ENCODE measurements around the gene PCIF1. TPM values are rescaled to one million over a fixed set of nuclear protein-coding genes. Genes with fewer than 3 reads are reported as not detected.
"Not testable (repeated sequence)": the region's sequence is repeated elsewhere in the genome, so short reads cannot be mapped to it uniquely, and the experiment has no call there.

Gene PCIF1
- total RNA-seq, 1 experiment from 2014 or later = 26.8 TPM

DNA sequence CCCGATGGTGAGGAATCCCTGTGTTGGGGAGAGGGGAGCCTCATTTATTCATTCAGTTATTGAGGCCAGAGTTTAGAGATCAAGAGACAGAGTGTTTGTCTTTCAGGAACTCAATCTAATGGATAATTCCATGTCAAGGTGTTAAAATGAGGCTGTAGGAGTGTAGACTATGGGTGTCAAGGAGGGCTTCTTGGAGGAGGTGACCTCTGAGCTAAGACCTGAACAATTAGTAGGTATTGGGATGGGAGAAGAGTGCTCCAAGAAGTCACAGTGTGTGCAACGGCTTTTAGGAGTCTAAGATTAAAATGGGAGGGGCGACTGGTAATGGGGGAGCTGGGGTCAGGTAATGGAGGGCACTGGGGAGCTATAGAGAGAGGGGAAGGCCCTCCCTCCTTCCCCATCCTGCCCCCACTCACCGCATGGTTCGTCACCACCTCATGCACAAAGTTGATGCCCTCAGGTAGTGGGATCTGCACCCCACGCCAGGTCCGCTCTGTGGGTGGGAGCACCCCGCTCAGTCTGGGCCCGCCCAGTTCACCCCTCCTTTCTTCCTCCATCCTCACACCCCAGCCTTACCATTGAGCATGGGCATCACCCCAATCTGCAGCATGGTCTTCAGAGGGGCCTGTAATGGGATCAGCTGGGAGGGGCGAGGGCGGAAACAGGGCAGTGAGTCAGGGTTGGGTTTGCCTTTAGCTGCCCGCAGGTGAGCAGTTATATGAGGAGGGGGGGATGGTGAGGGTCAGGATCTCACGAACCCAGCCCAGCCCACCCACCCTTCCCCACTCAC, 35.2 kb upstream of the PCIF1 start:
- H4K8ac ChIP-seq (replicated peaks; ENCODE audit: insufficient read length, low read depth, low read length) = no peak overlapping the region
- H3K27ac ChIP-seq (ENCODE audit: insufficient read length, low read depth, low read length) = no peak overlapping the region
- no peak overlapping the region for H2BK20ac ChIP-seq (ENCODE audit: low read depth, low read length, poor library complexity, severe bottlenecking)
- H2BK12ac ChIP-seq (ENCODE audit: insufficient read length, low read depth, low read length) = no peak overlapping the region
- no peak overlapping the region for H3K14ac ChIP-seq (ENCODE audit: insufficient read depth, low read length)
- H3K9ac ChIP-seq (ENCODE audit: extremely low read depth, insufficient read length, low read length) = no peak overlapping the region
- no peaks in the 10 kb centered on the region for H4K20me1 ChIP-seq (ENCODE audit: control insufficient read depth, insufficient read depth, insufficient read length)
- H3K23me2 ChIP-seq (ENCODE audit: insufficient read length, low read depth, low read length, poor library complexity, severe bottlenecking) = no peaks in the 10 kb centered on the region
- H4K91ac ChIP-seq (ENCODE audit: insufficient read length, low read depth, low read length) = no peak overlapping the region
- no peak overlapping the region for H4K5ac ChIP-seq (ENCODE audit: insufficient read length, low read depth, low read length)
- H3K56ac ChIP-seq (ENCODE audit: insufficient read length, low read depth, low read length) = no peak overlapping the region
- H3K4me1 ChIP-seq (ENCODE audit: insufficient read depth, low read length) = no peaks in the 10 kb centered on the region
- no peak overlapping the region for H2AK5ac ChIP-seq (ENCODE audit: insufficient read length, low read length)
- no peak overlapping the region for H3K23ac ChIP-seq (ENCODE audit: insufficient read length, low read depth, low read length)
- no peaks in the 10 kb centered on the region for H3K9me3 ChIP-seq (ENCODE audit: control insufficient read depth, low read depth, low read length)
- no peaks in the 10 kb centered on the region for H3K79me1 ChIP-seq (ENCODE audit: insufficient read depth, low read depth, low read length, poor library complexity, severe bottlenecking)
- Mint-ChIP-seq H3K9me3 (no peaks in the 10 kb centered on the region), H3K27me3 (ENCODE audit: low read depth) (no peaks in the 10 kb centered on the region; the same call in 1 of the 2 replicates), H3K4me1 (no peaks in the 10 kb centered on the region), H3K4me3 (no peak overlapping the region), H3K27ac (no peak overlapping the region), H3K36me3 (ENCODE audit: insufficient read depth in 1 of 3, low read depth in 3 of 3) (peaks cover 28 to 54% (median 54%) of the 10 kb centered on the region in 3 experiments)
- H3K79me2 ChIP-seq (ENCODE audit: insufficient read depth, low read length) = no peaks in the 10 kb centered on the region
- H3T11ph ChIP-seq (ENCODE audit: low read length) = no peak overlapping the region
- H2BK120ac ChIP-seq (ENCODE audit: low read depth, low read length, poor library complexity, severe bottlenecking) = no peak overlapping the region
- H2BK15ac ChIP-seq (ENCODE audit: low read depth, low read length) = no peak overlapping the region
- no peaks in the 10 kb centered on the region for H3K27me3 ChIP-seq (ENCODE audit: insufficient read depth, low read length)
- WGBS (ENCODE audit: extremely low coverage, insufficient read length, low lambda C conversion rate) = no CpG with 5 or more reads among the region's 13 CpGs
- H3K4me2 ChIP-seq (ENCODE audit: insufficient read depth, insufficient read length, low read length) = no peak overlapping the region
- no peak overlapping the region for H2AFZ ChIP-seq (ENCODE audit: low read length)
- no peak overlapping the region for H3K18ac ChIP-seq (ENCODE audit: insufficient read length, low read depth, low read length)
- TF ChIP-seq CTCF (conservative IDR thresholded peaks at IDR 0.05) = no peak
- DNase-seq = no peak
- no peak overlapping the region for H2BK5ac ChIP-seq (ENCODE audit: insufficient read length, low read length)
- H3K4ac ChIP-seq (ENCODE audit: low read depth, low read length) = no peak overlapping the region

- not testable (repeated sequence) for H3K14ac ChIP-seq (ENCODE audit: insufficient read depth, low read length); H4K91ac ChIP-seq (ENCODE audit: insufficient read length, low read depth, low read length); H3K4me1 ChIP-seq (ENCODE audit: insufficient read depth, low read length); H3K23me2 ChIP-seq (ENCODE audit: insufficient read length, low read depth, low read length, poor library complexity, severe bottlenecking); H3K27ac ChIP-seq (ENCODE audit: insufficient read length, low read depth, low read length); H3K79me1 ChIP-seq (ENCODE audit: insufficient read depth, low read depth, low read length, poor library complexity, severe bottlenecking); H3K9me3 Mint-ChIP-seq; H2BK12ac ChIP-seq (ENCODE audit: insufficient read length, low read depth, low read length); H2AK5ac ChIP-seq (ENCODE audit: insufficient read length, low read length); H3K27me3 Mint-ChIP-seq (ENCODE audit: low read depth); H3K4ac ChIP-seq (ENCODE audit: low read depth, low read length); H3K79me2 ChIP-seq (ENCODE audit: insufficient read depth, low read length); H2BK15ac ChIP-seq (ENCODE audit: low read depth, low read length); H3K23ac ChIP-seq (ENCODE audit: insufficient read length, low read depth, low read length); H3K56ac ChIP-seq (ENCODE audit: insufficient read length, low read depth, low read length); DNase-seq; H3K4me1 Mint-ChIP-seq; H3K27ac Mint-ChIP-seq; H3K4me2 ChIP-seq (ENCODE audit: insufficient read depth, insufficient read length, low read length); H4K20me1 ChIP-seq (ENCODE audit: control insufficient read depth, insufficient read depth, insufficient read length); H3K18ac ChIP-seq (ENCODE audit: insufficient read length, low read depth, low read length); H2BK20ac ChIP-seq (ENCODE audit: low read depth, low read length, poor library complexity, severe bottlenecking); H2AFZ ChIP-seq (ENCODE audit: low read length); H2BK120ac ChIP-seq (ENCODE audit: low read depth, low read length, poor library complexity, severe bottlenecking); H3T11ph ChIP-seq (ENCODE audit: low read length); H4K5ac ChIP-seq (ENCODE audit: insufficient read length, low read depth, low read length); H3K27me3 ChIP-seq (ENCODE audit: insufficient read depth, low read length); H3K4me3 Mint-ChIP-seq; H4K8ac ChIP-seq (replicated peaks; ENCODE audit: insufficient read length, low read depth, low read length); H3K9me3 ChIP-seq (ENCODE audit: control insufficient read depth, low read depth, low read length); H3K9ac ChIP-seq (ENCODE audit: extremely low read depth, insufficient read length, low read length); H2BK5ac ChIP-seq (ENCODE audit: insufficient read length, low read length)
- H3K36me3 Mint-ChIP-seq (ENCODE audit: insufficient read depth in 1 of 3, low read depth in 3 of 3) = peaks cover 43 to 65% (median 65%) of the 10 kb centered on the region in 3 experiments
- WGBS (ENCODE audit: extremely low coverage, insufficient read length, low lambda C conversion rate) = no CpG with 5 or more reads among the region's 6 CpGs
Measured at GRCh38 chr20:45901332-45901731, 33.2 kb upstream of the PCIF1 start.
